Gastroesophageal sphincter (tissue), 4 donors: Measurements from ENCODE around the gene FGGY. TPM values are rescaled to one million over a fixed set of nuclear protein-coding genes. Genes with fewer than 3 reads are reported as not detected.

Source experiments
- ATAC-seq: fragments of 150-250 bp; one replicate; pipeline ENCODE4 v1.9.1; 2016; ENCODE audit warnings: mild to moderate bottlenecking, moderate library complexity
- H3K27ac ChIP-seq, 4 donors: fragments of 200-600 bp; sonication (generic) in 3 of 4; 1 replicate in 3 of 4; 2 replicates in 1 of 4; pipeline ENCODE4 v1.5.1; 2016 to 2019
- H3K27me3 ChIP-seq: fragments of 200-600 bp; sonication (generic); one replicate; pipeline ENCODE4 v1.5.1; 2019
- H3K36me3 ChIP-seq, 2 donors: fragments of 200-600 bp; sonication (generic); one replicate each; pipeline ENCODE4 v1.5.1; 2019; ENCODE audit warnings: control low read depth in 1 of 2
- H3K4me1 ChIP-seq, 3 donors: fragments of 200-600 bp; sonication (generic); 1 replicate in 2 of 3; 2 replicates in 1 of 3; pipeline ENCODE4 v1.5.1; 2016 to 2019; ENCODE audit warnings: control low read depth in 2 of 3
- H3K4me3 ChIP-seq, 2 donors: fragments of 200-600 bp; sonication (generic); one replicate each; pipeline ENCODE4 v1.5.1; 2019; ENCODE audit warnings: mild to moderate bottlenecking in 1 of 2, moderate library complexity in 1 of 2
- H3K9me3 ChIP-seq, 3 donors: fragments of 200-600 bp; sonication (generic); one replicate each; pipeline ENCODE4 v1.5.1; 2017 to 2019; ENCODE audit warnings: control low read depth in 2 of 3
- EP300 ChIP-seq: sonication (generic); formaldehyde crosslinking; IDR thresholded peaks from one replicate; pipeline ENCODE4 v1.6.1; 2017; ENCODE audit warnings: antibody characterized with exemption, mild to moderate bottlenecking
- POLR2A ChIP-seq, 2 donors: fragments of 450-650 bp; IDR thresholded peaks; one replicate each; pipeline ENCODE4 v1.6.1; 2017; ENCODE audit warnings: antibody characterized with exemption in 2 of 2, mild to moderate bottlenecking in 2 of 2, moderate library complexity in 1 of 2
- POLR2AphosphoS5 ChIP-seq: sonication (generic); formaldehyde crosslinking; IDR thresholded peaks from one replicate; pipeline ENCODE4 v1.6.1; 2017; ENCODE audit warnings: antibody characterized with exemption
- WGBS, 2 donors: methylation state at CpG; one replicate each; pipeline ENCODE4 v1.1.5; 2018; ENCODE audit warnings: low coverage in 1 of 2; 5-methylcytosine and 5-hydroxymethylcytosine counted together
- total RNA-seq, 4 donors: library from RNA; depleted of rRNA; stranded (reverse); fragments of >200 nt; gene quantifications; one replicate each; pipeline ENCODE4 v1.1.0, GENCODE V29; 2016
- TF ChIP-seq, protein P1 (sequence below), 4 experiments: fragments of 200-600 bp in 2 of 4; fragments of 450-650 bp in 2 of 4; sonication (generic) in 1 of 4; IDR thresholded peaks; one replicate each; pipeline ENCODE4 v1.5.1; 2017 to 2019; ENCODE audit warnings: antibody characterized with exemption in 4 of 4, mild to moderate bottlenecking in 2 of 4, moderate library complexity in 2 of 4

FGGY gene
- total RNA-seq, 4 donors from 2014 or later, result 19.0 to 29.6 (median 25.2) TPM

DNA sequence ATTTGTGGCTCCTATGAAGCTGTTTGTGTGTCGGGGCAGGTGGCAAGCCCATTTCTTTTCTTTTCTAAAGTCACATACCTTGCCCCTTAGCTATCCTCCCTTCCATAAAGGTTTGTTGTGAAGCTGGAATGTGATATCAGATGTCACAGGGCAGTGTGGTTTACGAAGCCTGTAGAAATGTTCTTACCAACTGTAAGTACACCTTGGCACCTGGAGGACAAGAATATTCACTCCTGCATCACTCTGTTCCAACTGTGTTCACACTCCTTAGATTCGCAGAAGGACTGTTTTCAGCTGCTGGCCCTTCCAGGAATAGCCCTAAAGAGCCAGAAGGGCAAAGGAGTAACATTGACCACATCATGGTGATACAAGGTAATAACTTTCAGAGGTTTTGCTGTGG, 176.9 kb downstream of the FGGY start:
- no peak overlapping the region for H3K27ac ChIP-seq
- no peak overlapping the region for H3K4me3 ChIP-seq
- WGBS, 2 donors, result 100% methylated on average over 3 of the region's 3 CpGs; no CpG with 5 or more reads in 1 of the 2 donors
- H3K9me3 ChIP-seq, result peaks cover 0 to 5% (median 0%) of the 10 kb centered on the region in 3 donors
- no peak for ATAC-seq
- no peaks in the 10 kb centered on the region for H3K36me3 ChIP-seq
- no peak for TF ChIP-seq POLR2AphosphoS5
- no peak for TF ChIP-seq EP300
- TF ChIP-seq, protein P1, sequence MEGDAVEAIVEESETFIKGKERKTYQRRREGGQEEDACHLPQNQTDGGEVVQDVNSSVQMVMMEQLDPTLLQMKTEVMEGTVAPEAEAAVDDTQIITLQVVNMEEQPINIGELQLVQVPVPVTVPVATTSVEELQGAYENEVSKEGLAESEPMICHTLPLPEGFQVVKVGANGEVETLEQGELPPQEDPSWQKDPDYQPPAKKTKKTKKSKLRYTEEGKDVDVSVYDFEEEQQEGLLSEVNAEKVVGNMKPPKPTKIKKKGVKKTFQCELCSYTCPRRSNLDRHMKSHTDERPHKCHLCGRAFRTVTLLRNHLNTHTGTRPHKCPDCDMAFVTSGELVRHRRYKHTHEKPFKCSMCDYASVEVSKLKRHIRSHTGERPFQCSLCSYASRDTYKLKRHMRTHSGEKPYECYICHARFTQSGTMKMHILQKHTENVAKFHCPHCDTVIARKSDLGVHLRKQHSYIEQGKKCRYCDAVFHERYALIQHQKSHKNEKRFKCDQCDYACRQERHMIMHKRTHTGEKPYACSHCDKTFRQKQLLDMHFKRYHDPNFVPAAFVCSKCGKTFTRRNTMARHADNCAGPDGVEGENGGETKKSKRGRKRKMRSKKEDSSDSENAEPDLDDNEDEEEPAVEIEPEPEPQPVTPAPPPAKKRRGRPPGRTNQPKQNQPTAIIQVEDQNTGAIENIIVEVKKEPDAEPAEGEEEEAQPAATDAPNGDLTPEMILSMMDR (IDR thresholded peaks at IDR 0.05), result no peak
- no peaks in the 10 kb centered on the region for H3K4me1 ChIP-seq
- no peaks in the 10 kb centered on the region for H3K27me3 ChIP-seq

DNA sequence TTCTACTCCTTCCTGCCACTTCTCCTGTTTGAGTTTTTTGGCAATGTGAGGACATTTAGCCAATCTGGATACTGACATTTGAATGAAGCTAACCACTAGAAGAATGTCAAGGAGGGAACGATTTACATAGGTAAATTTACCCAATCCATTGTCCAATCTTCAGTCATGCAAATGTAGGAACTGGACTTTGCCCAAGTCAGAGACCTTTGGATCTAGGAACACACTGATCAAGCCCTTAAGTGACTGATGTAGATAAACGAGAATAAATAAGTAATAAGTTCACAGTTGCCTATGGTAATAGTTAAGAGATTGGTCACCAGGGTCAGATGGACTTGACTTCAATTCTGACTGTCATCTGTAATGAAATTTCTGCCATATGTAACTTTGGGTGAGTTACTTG, 177.6 kb downstream of the FGGY start:
- no peak overlapping the region for H3K27ac ChIP-seq
- H3K9me3 ChIP-seq, result no peaks in the 10 kb centered on the region
- H3K4me3 ChIP-seq, result no peak overlapping the region
- H3K27me3 ChIP-seq, result no peaks in the 10 kb centered on the region
- no peaks in the 10 kb centered on the region for H3K36me3 ChIP-seq
- WGBS, 2 donors, result 57 to 82% methylated on average over 1 to 2 of the region's 2 CpGs
- no peaks in the 10 kb centered on the region for H3K4me1 ChIP-seq
- no peak for ATAC-seq
- TF ChIP-seq EP300 (no peak), POLR2AphosphoS5 (no peak), POLR2A (IDR thresholded peaks at IDR 0.05) (no peak)
- TF ChIP-seq, protein P1 (IDR thresholded peaks at IDR 0.05), result no peak

GRCh38 chr1:59475737-59476136, 178.8 kb downstream of the FGGY start:
- no peak overlapping the region for H3K4me3 ChIP-seq
- 89% methylated on average over 3 to 4 of the region's 4 CpGs for WGBS, 2 donors
- no peaks in the 10 kb centered on the region for H3K27me3 ChIP-seq
- no peak overlapping the region for H3K27ac ChIP-seq
- no peaks in the 10 kb centered on the region for H3K9me3 ChIP-seq
- H3K36me3 ChIP-seq, result no peaks in the 10 kb centered on the region
- TF ChIP-seq POLR2A (IDR thresholded peaks at IDR 0.05) (no peak), POLR2AphosphoS5 (no peak), EP300 (no peak)
- TF ChIP-seq, protein P1 (IDR thresholded peaks at IDR 0.05), result no peak
- H3K4me1 ChIP-seq, result no peaks in the 10 kb centered on the region
- no peak for ATAC-seq

DNA sequence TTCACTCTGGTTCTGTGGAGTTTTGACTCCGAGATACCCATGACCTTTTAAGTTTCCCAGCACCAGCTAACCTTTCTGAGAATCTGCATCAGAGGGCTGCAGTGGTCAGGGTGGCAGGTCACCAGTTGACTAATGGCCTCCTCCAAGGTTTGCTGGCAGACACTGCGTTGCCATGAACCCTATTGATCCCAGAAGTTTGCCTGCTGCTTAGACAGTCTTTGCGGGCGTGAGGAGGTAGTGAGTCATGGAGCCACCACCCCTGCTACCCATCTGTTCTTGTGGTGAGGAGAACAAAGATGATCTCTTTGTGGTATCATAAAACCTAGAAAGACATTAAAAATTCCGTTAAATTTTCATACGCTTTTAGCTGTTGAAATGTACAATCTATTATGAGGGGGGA, 180.4 kb downstream of the FGGY start:
- Histone ChIP-seq H3K4me1 (no peaks in the 10 kb centered on the region), H3K4me3 (no peak overlapping the region), H3K27me3 (no peaks in the 10 kb centered on the region), H3K27ac (no peak overlapping the region), H3K9me3 (no peaks in the 10 kb centered on the region), H3K36me3 (no peaks in the 10 kb centered on the region)
- TF ChIP-seq EP300, result no peak
- TF ChIP-seq, protein P1 (IDR thresholded peaks at IDR 0.05), result no peak
- no peak for TF ChIP-seq POLR2A (IDR thresholded peaks at IDR 0.05)
- TF ChIP-seq POLR2AphosphoS5, result no peak
- 92 to 96% methylated on average over 4 of the region's 6 CpGs for WGBS, 2 donors
- ATAC-seq, result no peak

GRCh38 chr1:59477867-59478266, 181.0 kb downstream of the FGGY start:
- WGBS, 2 donors, result 50 to 94% methylated on average over 1 to 4 of the region's 4 CpGs
- no peaks in the 10 kb centered on the region for H3K4me1 ChIP-seq
- TF ChIP-seq, protein P1 (IDR thresholded peaks at IDR 0.05), result no peak
- TF ChIP-seq EP300 (no peak), POLR2AphosphoS5 (no peak), POLR2A (IDR thresholded peaks at IDR 0.05) (no peak)
- no peaks in the 10 kb centered on the region for H3K36me3 ChIP-seq
- H3K9me3 ChIP-seq, result no peaks in the 10 kb centered on the region
- no peak for ATAC-seq
- no peak overlapping the region for H3K4me3 ChIP-seq
- H3K27me3 ChIP-seq, result no peaks in the 10 kb centered on the region
- no peak overlapping the region for H3K27ac ChIP-seq
